Measurements from ENCODE around the gene CPED1.
"Not testable (repeated sequence)": the region's sequence is repeated elsewhere in the genome, so short reads cannot be mapped to it uniquely, and the experiment has no call there.

CPED1 gene

GRCh38 chr7:121109145-121109544, 120.6 kb downstream of the CPED1 start:
- H3K4me3 ChIP-seq (ENCODE audit: low read depth, low read length) = no peak overlapping the region
- no peak for TF ChIP-seq CTCF (IDR thresholded peaks at IDR 0.05; ENCODE audit: borderline replicate concordance, insufficient read depth, low read depth, low read length)

GRCh38 chr7:121113288-121113687, 124.8 kb downstream of the CPED1 start:
- no peak for TF ChIP-seq CTCF (IDR thresholded peaks at IDR 0.05; ENCODE audit: borderline replicate concordance, insufficient read depth, low read depth, low read length)
- no peak overlapping the region for H3K4me3 ChIP-seq (ENCODE audit: low read depth, low read length)

GRCh38 chr7:121116396-121116795, 127.9 kb downstream of the CPED1 start:
- H3K4me3 ChIP-seq (ENCODE audit: low read depth, low read length) = no peak overlapping the region
- TF ChIP-seq CTCF (IDR thresholded peaks at IDR 0.05; ENCODE audit: borderline replicate concordance, insufficient read depth, low read depth, low read length) = no peak

GRCh38 chr7:121119047-121119446, 130.5 kb downstream of the CPED1 start:
- no peak for TF ChIP-seq CTCF (IDR thresholded peaks at IDR 0.05; ENCODE audit: borderline replicate concordance, insufficient read depth, low read depth, low read length)
- no peak overlapping the region for H3K4me3 ChIP-seq (ENCODE audit: low read depth, low read length)

- no peak overlapping the region for H3K4me3 ChIP-seq (ENCODE audit: low read depth, low read length)
- TF ChIP-seq CTCF (IDR thresholded peaks at IDR 0.05; ENCODE audit: borderline replicate concordance, insufficient read depth, low read depth, low read length) = no peak
Observed at GRCh38 chr7:121123032-121123431, 134.5 kb downstream of the CPED1 start.

- H3K4me3 ChIP-seq (ENCODE audit: low read depth, low read length) = not testable (repeated sequence)
Observed at GRCh38 chr7:121125454-121125853, 136.9 kb downstream of the CPED1 start.

GRCh38 chr7:121126201-121126600, 137.7 kb downstream of the CPED1 start:
- TF ChIP-seq CTCF (IDR thresholded peaks at IDR 0.05; ENCODE audit: borderline replicate concordance, insufficient read depth, low read depth, low read length) = no peak
- no peak overlapping the region for H3K4me3 ChIP-seq (ENCODE audit: low read depth, low read length)

Data from GM12875 (cell line).